Natural killer cell treated with Interleukin-12 subunit alpha and Interleukin-12 subunit beta and Interleukin-15 and Interleukin-18, amount 100 ng/mL, for 72 hours (primary cell): Measurements from ENCODE around the gene ANGPTL2. TPM values are rescaled to one million over a fixed set of nuclear protein-coding genes. Genes with fewer than 3 reads are reported as not detected.

Source experiments
- ATAC-seq, 2 donors: fragments of 150-1000 bp; cut with Tn5 transposase in 1 of 2; sonication (Bioruptor Pico), chemical (Tn5 transposase) in 1 of 2; 2 replicates each; pipeline ENCODE4 v1.10.0; 2021
- DNase-seq: peaks from one replicate; pipeline ENCODE4 v3.0.0; 2022; ENCODE audit warnings: low spot score
- H3K27ac Mint-ChIP-seq, 2 donors: 1 replicate in 1 of 2; 2 replicates in 1 of 2; pipeline ENCODE4 v1.8.0; 2022; ENCODE audit warnings: mixed read lengths in 2 of 2, mild to moderate bottlenecking in 1 of 2, moderate library complexity in 1 of 2
- H3K27me3 Mint-ChIP-seq, 2 donors: 1 replicate in 1 of 2; 2 replicates in 1 of 2; pipeline ENCODE4 v1.8.0; 2022; ENCODE audit warnings: mixed read lengths in 2 of 2
- H3K36me3 Mint-ChIP-seq: one replicate; pipeline ENCODE4 v1.8.0; 2022; ENCODE audit warnings: mixed read lengths
- H3K4me1 Mint-ChIP-seq, 2 donors: 1 replicate in 1 of 2; 2 replicates in 1 of 2; pipeline ENCODE4 v1.8.0; 2022; ENCODE audit warnings: low read depth in 2 of 2, mixed read lengths in 2 of 2, mild to moderate bottlenecking in 1 of 2
- H3K4me3 Mint-ChIP-seq: one replicate; pipeline ENCODE4 v1.8.0; 2022; ENCODE audit warnings: mixed read lengths
- H3K9me3 Mint-ChIP-seq: 2 replicates; pipeline ENCODE4 v1.8.0; 2022; ENCODE audit warnings: mixed read lengths
- total RNA-seq, 2 donors: library from RNA; stranded (reverse); gene quantifications; one replicate each; pipeline ENCODE4 v1.2.3, GENCODE V29; 2022

ANGPTL2 gene
- total RNA-seq, 2 donors from 2014 or later = not detected

GRCh38 chr9:127050591-127051001 is 71.8 kb downstream of the ANGPTL2 start:
- ATAC-seq (no peak), DNase-seq (no peak)
- H3K27me3 Mint-ChIP-seq = no peaks in the 10 kb centered on the region
- H3K4me3 Mint-ChIP-seq = no peak overlapping the region
- H3K9me3 Mint-ChIP-seq = no peaks in the 10 kb centered on the region
- peaks cover 24 to 28% of the 10 kb centered on the region in 2 donors for H3K4me1 Mint-ChIP-seq
- peak overlapping the region; percentile 69 to 85 for H3K27ac Mint-ChIP-seq
- H3K36me3 Mint-ChIP-seq = no peaks in the 10 kb centered on the region

- no peak for ATAC-seq
- Mint-ChIP-seq H3K27me3 (no peaks in the 10 kb centered on the region), H3K4me3 (no peak overlapping the region), H3K36me3 (no peaks in the 10 kb centered on the region), H3K27ac (peak overlapping the region; percentile 69 to 85), H3K9me3 (no peaks in the 10 kb centered on the region), H3K4me1 (peaks cover 24 to 28% of the 10 kb centered on the region in 2 donors)
- no peak for DNase-seq
Measured at GRCh38 chr9:127050152-127050551, 72.3 kb downstream of the ANGPTL2 start.

- peak overlapping the region; percentile 69 to 85 for H3K27ac Mint-ChIP-seq
Measured at GRCh38 chr9:127049581-127049980, 72.9 kb downstream of the ANGPTL2 start.

GRCh38 chr9:127049044-127049443 is 73.4 kb downstream of the ANGPTL2 start:
- Mint-ChIP-seq H3K4me1 (peaks cover 24 to 28% of the 10 kb centered on the region in 2 donors), H3K9me3 (no peaks in the 10 kb centered on the region), H3K36me3 (no peaks in the 10 kb centered on the region), H3K27me3 (no peaks in the 10 kb centered on the region), H3K4me3 (peak overlapping the region; percentile 77), H3K27ac (peak overlapping the region; percentile 69 to 85)
- DNase-seq = no peak
- peak; percentile 90 to 96 for ATAC-seq

More at GRCh38 chr9:127049581-127049980, 72.9 kb downstream of the ANGPTL2 start:
- Mint-ChIP-seq H3K36me3 (no peaks in the 10 kb centered on the region), H3K9me3 (no peaks in the 10 kb centered on the region), H3K4me1 (peaks cover 24 to 28% of the 10 kb centered on the region in 2 donors), H3K27me3 (no peaks in the 10 kb centered on the region), H3K4me3 (peak overlapping the region; percentile 77)
- no peak for DNase-seq
- ATAC-seq = no peak

GRCh38 chr9:127047971-127048370 is 74.5 kb downstream of the ANGPTL2 start:
- Mint-ChIP-seq H3K27ac (peak overlapping the region; percentile 69 to 85), H3K4me3 (peak overlapping the region; percentile 77)

GRCh38 chr9:127045148-127045547 is 77.3 kb downstream of the ANGPTL2 start:
- H3K36me3 Mint-ChIP-seq = no peaks in the 10 kb centered on the region
- H3K9me3 Mint-ChIP-seq = no peaks in the 10 kb centered on the region
- no peak overlapping the region for H3K27ac Mint-ChIP-seq
- no peak for DNase-seq
- ATAC-seq = no peak
- no peak overlapping the region for H3K4me3 Mint-ChIP-seq
- no peaks in the 10 kb centered on the region for H3K27me3 Mint-ChIP-seq
- peaks cover 20 to 23% of the 10 kb centered on the region in 2 donors for H3K4me1 Mint-ChIP-seq

More at GRCh38 chr9:127047971-127048370, 74.5 kb downstream of the ANGPTL2 start:
- DNase-seq (no peak), ATAC-seq (no peak)
- H3K4me1 Mint-ChIP-seq = peaks cover 24 to 28% of the 10 kb centered on the region in 2 donors
- H3K36me3 Mint-ChIP-seq = no peaks in the 10 kb centered on the region
- H3K9me3 Mint-ChIP-seq = no peaks in the 10 kb centered on the region
- H3K27me3 Mint-ChIP-seq = no peaks in the 10 kb centered on the region

GRCh38 chr9:127039492-127039891 is 82.9 kb downstream of the ANGPTL2 start:
- Mint-ChIP-seq H3K27me3 (no peaks in the 10 kb centered on the region), H3K4me1 (no peaks in the 10 kb centered on the region), H3K4me3 (no peak overlapping the region), H3K9me3 (no peaks in the 10 kb centered on the region), H3K36me3 (no peaks in the 10 kb centered on the region), H3K27ac (no peak overlapping the region)
- DNase-seq (no peak), ATAC-seq (no peak)

GRCh38 chr9:127038531-127038930 is 83.9 kb downstream of the ANGPTL2 start:
- Mint-ChIP-seq H3K27ac (no peak overlapping the region), H3K27me3 (no peaks in the 10 kb centered on the region), H3K4me3 (no peak overlapping the region), H3K4me1 (no peaks in the 10 kb centered on the region), H3K36me3 (no peaks in the 10 kb centered on the region), H3K9me3 (no peaks in the 10 kb centered on the region)
- ATAC-seq (no peak), DNase-seq (no peak)

Other genes starting within 250 kb of the ANGPTL2 start
- 1 to 10 TPM; 4.4 to 7.0 TPM for gene RALGPS1, start 207.9 kb downstream of the ANGPTL2 start, total RNA-seq
- 1 to 10 TPM; 1.2 to 7.4 TPM for gene GARNL3, start 142.1 kb upstream of the ANGPTL2 start, total RNA-seq